T47D (cell line): ENCODE results near the gene PRDM10.
"Not testable (repeated sequence)": the region's sequence is repeated elsewhere in the genome, so short reads cannot be mapped to it uniquely, and the experiment has no call there.

ENCODE experiments used
- DNase-seq, 2 experiments: peaks; one replicate each; pipeline versions ENCODE4 v3.0.0 to v3.0.0-alpha.2; 2011 to 2012; ENCODE audit warnings: low read depth in 1 of 2, low spot score in 1 of 2
- JUND ChIP-seq: IDR thresholded peaks from 2 replicates; pipeline ENCODE4 v1.6.1; 2012; ENCODE audit warnings: low read depth
- in situ Hi-C: cut with HindIII; loops from 2 replicates; pipeline ENCODE4 v1.10.0; 2016; ENCODE audit warnings: low sequenced_read_pairs, low pct_unique_long_range_greater_than_20kb

The PRDM10 gene

GRCh38 chr11:129965248-129965647 lies 37.4 kb downstream of the PRDM10 start:
- DNase-seq = peak in 1 of 2 experiments; percentile 43
- in situ Hi-C loops = no loop called here
- no peak for TF ChIP-seq JUND

- in situ Hi-C loops = no loop called here
- no peak for DNase-seq
- no peak for TF ChIP-seq JUND
Measured at GRCh38 chr11:129960216-129961214, 42.1 kb downstream of the PRDM10 start.

- no peak for TF ChIP-seq JUND
- no peak for DNase-seq
- in situ Hi-C loops = no loop called here
Measured at GRCh38 chr11:129959687-129960086, 42.9 kb downstream of the PRDM10 start.

- no peak for DNase-seq
- TF ChIP-seq JUND = no peak
- in situ Hi-C loops = no loop called here
Measured at GRCh38 chr11:129955282-129955681, 47.4 kb downstream of the PRDM10 start.

- DNase-seq, in situ Hi-C loops: not testable (repeated sequence)
Measured at GRCh38 chr11:129954703-129955102, 47.9 kb downstream of the PRDM10 start.

GRCh38 chr11:129951866-129952262 lies 50.8 kb downstream of the PRDM10 start:
- TF ChIP-seq JUND = no peak
- DNase-seq = no peak
- in situ Hi-C loops = no loop called here

GRCh38 chr11:129951201-129951865 lies 51.3 kb downstream of the PRDM10 start:
- in situ Hi-C loops = no loop called here
- DNase-seq = peak; percentile 66 to 84
- no peak for TF ChIP-seq JUND

- peak in 1 of 2 experiments; percentile 57 for DNase-seq
- in situ Hi-C loops = no loop called here
- TF ChIP-seq JUND = no peak
Measured at GRCh38 chr11:129950101-129951091, 52.2 kb downstream of the PRDM10 start.

GRCh38 chr11:129948926-129949466 lies 53.6 kb downstream of the PRDM10 start:
- in situ Hi-C loops = no loop called here
- no peak for DNase-seq

GRCh38 chr11:129947474-129947873 lies 55.2 kb downstream of the PRDM10 start:
- in situ Hi-C loops = no loop called here
- TF ChIP-seq JUND = no peak
- DNase-seq = no peak

More at GRCh38 chr11:129948926-129949466, 53.6 kb downstream of the PRDM10 start:
- no peak for TF ChIP-seq JUND

GRCh38 chr11:129946965-129947364 lies 55.7 kb downstream of the PRDM10 start:
- DNase-seq = no peak
- in situ Hi-C loops = no loop called here
- TF ChIP-seq JUND = no peak

GRCh38 chr11:129946256-129946655 lies 56.4 kb downstream of the PRDM10 start:
- no peak for TF ChIP-seq JUND
- DNase-seq = no peak
- in situ Hi-C loops = no loop called here
